ENCODE data around the gene GPC6.

Gene GPC6

DNA sequence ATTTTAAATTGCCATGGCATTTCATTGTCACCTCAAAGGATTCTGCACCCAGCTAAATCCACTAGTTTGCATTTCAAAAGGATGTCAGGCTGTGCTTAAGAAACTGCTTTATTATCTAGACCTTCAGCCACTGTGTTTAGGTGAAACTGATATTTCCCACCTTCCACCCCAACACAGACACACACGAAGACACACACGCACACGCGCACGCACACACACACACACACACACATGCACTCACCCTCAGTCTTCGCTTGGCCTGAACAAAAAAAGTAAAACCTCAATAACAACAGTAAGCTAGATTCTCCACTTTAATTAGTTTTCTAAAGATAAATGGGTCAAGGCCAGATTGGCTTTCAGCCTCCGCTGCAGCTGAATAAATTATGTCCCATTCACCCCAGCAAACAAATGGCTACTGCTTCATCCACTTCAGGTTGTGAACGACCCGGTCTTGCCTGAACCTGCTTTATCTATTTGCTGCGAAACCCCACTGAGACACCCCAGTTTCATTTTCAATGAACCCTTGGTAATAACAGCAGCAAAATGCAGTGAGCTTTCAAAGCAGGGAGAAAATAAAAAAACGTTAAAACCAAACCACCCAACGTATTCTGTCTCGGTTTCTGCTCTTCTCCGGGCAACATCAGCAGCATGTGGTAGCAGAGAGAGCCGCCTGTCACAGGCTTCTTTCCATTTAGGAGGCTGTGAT, 1086.1 kb downstream of the GPC6 start:
- Histone ChIP-seq H3K27ac (no peak overlapping the region), H3K27me3 (ENCODE audit: insufficient read depth, low read depth, severe bottlenecking) (no peaks in the 10 kb centered on the region), H3K9me3 (ENCODE audit: severe bottlenecking) (no peaks in the 10 kb centered on the region), H3K36me3 (peaks cover 21% of the 10 kb centered on the region), H3K4me3 (ENCODE audit: low read depth, low read length) (no peak overlapping the region)
- TF ChIP-seq, protein P1, sequence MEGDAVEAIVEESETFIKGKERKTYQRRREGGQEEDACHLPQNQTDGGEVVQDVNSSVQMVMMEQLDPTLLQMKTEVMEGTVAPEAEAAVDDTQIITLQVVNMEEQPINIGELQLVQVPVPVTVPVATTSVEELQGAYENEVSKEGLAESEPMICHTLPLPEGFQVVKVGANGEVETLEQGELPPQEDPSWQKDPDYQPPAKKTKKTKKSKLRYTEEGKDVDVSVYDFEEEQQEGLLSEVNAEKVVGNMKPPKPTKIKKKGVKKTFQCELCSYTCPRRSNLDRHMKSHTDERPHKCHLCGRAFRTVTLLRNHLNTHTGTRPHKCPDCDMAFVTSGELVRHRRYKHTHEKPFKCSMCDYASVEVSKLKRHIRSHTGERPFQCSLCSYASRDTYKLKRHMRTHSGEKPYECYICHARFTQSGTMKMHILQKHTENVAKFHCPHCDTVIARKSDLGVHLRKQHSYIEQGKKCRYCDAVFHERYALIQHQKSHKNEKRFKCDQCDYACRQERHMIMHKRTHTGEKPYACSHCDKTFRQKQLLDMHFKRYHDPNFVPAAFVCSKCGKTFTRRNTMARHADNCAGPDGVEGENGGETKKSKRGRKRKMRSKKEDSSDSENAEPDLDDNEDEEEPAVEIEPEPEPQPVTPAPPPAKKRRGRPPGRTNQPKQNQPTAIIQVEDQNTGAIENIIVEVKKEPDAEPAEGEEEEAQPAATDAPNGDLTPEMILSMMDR (IDR thresholded peaks at IDR 0.05; ENCODE audit: low read depth, low read length): no peak
- DNase-seq: no peak

DNA sequence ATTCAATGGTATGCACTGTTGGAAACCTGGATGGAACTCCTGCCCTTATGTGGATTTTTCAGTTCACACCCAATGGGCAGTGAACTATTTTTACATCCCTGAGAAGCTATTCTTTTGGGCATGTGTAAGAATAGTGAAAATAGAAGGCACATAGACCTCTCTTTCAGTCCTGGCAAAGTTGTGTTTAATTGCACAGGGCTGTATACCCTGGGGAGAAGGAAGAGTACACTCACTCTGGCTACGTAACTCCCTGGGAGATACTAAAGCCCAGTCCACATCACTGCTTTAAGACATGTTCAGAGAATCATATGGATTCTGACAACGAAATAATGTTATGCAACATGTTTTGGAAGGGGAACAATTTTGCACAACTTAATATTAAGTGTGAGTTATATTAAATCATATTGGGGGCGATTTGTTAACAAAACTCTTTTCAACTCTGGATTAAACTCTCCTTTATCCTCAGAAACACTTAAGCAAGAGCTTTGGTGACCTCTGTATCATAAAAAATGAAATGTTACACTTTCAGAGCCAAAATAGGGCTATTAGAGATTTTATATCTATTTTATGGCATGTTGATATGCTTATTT, 1086.8 kb downstream of the GPC6 start:
- Histone ChIP-seq H3K27ac (no peak overlapping the region), H3K27me3 (ENCODE audit: insufficient read depth, low read depth, severe bottlenecking) (no peaks in the 10 kb centered on the region), H3K9me3 (ENCODE audit: severe bottlenecking) (no peaks in the 10 kb centered on the region), H3K4me3 (ENCODE audit: low read depth, low read length) (no peak overlapping the region), H3K36me3 (peaks cover 21% of the 10 kb centered on the region)
- DNase-seq: no peak
- TF ChIP-seq, protein P1 (IDR thresholded peaks at IDR 0.05; ENCODE audit: low read depth, low read length): no peak

GRCh38 chr13:94313926-94314325, 1087.3 kb downstream of the GPC6 start:
- H3K4me3 ChIP-seq (ENCODE audit: low read depth, low read length): no peak overlapping the region
- no peak overlapping the region for H3K27ac ChIP-seq
- TF ChIP-seq, protein P1 (IDR thresholded peaks at IDR 0.05; ENCODE audit: low read depth, low read length): no peak
- peaks cover 21% of the 10 kb centered on the region for H3K36me3 ChIP-seq
- DNase-seq: no peak
- H3K27me3 ChIP-seq (ENCODE audit: insufficient read depth, low read depth, severe bottlenecking): no peaks in the 10 kb centered on the region
- H3K9me3 ChIP-seq (ENCODE audit: severe bottlenecking): no peaks in the 10 kb centered on the region

GRCh38 chr13:94315188-94315587, 1088.6 kb downstream of the GPC6 start:
- TF ChIP-seq, protein P1 (IDR thresholded peaks at IDR 0.05; ENCODE audit: low read depth, low read length): no peak
- no peaks in the 10 kb centered on the region for H3K9me3 ChIP-seq (ENCODE audit: severe bottlenecking)

DNA sequence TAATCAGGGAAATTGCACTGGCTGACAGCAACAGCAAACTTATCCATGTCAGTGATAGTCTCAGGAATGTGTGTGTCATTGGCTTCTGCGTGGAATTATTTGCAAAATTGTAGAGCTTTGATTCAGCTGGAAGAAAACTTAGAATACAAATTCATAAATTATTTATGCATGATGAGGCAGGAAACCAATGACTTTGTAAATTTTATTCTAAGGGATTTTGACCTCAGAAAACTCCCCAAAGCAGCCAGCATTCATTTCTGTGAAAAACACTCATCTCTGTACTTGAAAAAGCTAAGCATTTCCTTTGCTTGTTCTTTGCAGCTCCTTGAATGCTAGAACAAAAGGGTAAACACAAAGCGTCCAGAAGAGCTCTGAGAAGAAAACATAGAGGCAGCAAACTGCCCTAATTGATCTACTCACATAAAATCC, 1090.5 kb downstream of the GPC6 start:
- Histone ChIP-seq H3K9me3 (ENCODE audit: severe bottlenecking) (peaks cover 5% of the 10 kb centered on the region), H3K36me3 (peaks cover 13% of the 10 kb centered on the region), H3K4me3 (ENCODE audit: low read depth, low read length) (no peak overlapping the region), H3K27ac (no peak overlapping the region), H3K27me3 (ENCODE audit: insufficient read depth, low read depth, severe bottlenecking) (no peaks in the 10 kb centered on the region)
- no peak for DNase-seq
- TF ChIP-seq, protein P1 (IDR thresholded peaks at IDR 0.05; ENCODE audit: low read depth, low read length): no peak

More at GRCh38 chr13:94315188-94315587, 1088.6 kb downstream of the GPC6 start:
- Histone ChIP-seq H3K27me3 (ENCODE audit: insufficient read depth, low read depth, severe bottlenecking) (no peaks in the 10 kb centered on the region), H3K27ac (no peak overlapping the region), H3K36me3 (peaks cover 21% of the 10 kb centered on the region), H3K4me3 (ENCODE audit: low read depth, low read length) (no peak overlapping the region)
- DNase-seq: no peak
